Astrocyte (in vitro differentiated cells and primary cell): ENCODE results near the gene SLC25A46. TPM values are rescaled to one million over a fixed set of nuclear protein-coding genes. Genes with fewer than 3 reads are reported as not detected.

Experiments used
- DNase-seq: peaks from one replicate; pipeline ENCODE4 v3.0.0-alpha.2; 2010; ENCODE audit warnings: low read depth
- FAIRE-seq: peaks from 2 replicates; lab custom pipeline; 2011; peaks lifted over from hg19 to GRCh38; lab: Jason Lieb, UNC
- H2AFZ ChIP-seq: 2 replicates; pipeline ENCODE4 v1.6.0; 2012; ENCODE audit warnings: low read depth, low read length, inconsistent platforms
- H3K27ac ChIP-seq: 2 replicates; pipeline ENCODE4 v1.5.1; 2011; ENCODE audit warnings: low read depth, low read length, inconsistent platforms
- H3K27me3 ChIP-seq: 2 replicates; pipeline ENCODE4 v1.6.0; 2011; ENCODE audit warnings: low read length, inconsistent platforms; ENCODE audit not compliant: insufficient read depth
- H3K36me3 ChIP-seq: 2 replicates; pipeline ENCODE4 v1.5.1; 2011; ENCODE audit warnings: low read length, inconsistent platforms; ENCODE audit not compliant: insufficient read depth
- H3K4me1 ChIP-seq: 2 replicates; pipeline ENCODE4 v1.5.1; 2011; ENCODE audit warnings: low read length, inconsistent platforms; ENCODE audit not compliant: insufficient read depth
- H3K4me2 ChIP-seq: 2 replicates; pipeline ENCODE4 v1.6.0; 2012; ENCODE audit warnings: low read length, inconsistent platforms
- H3K4me3 ChIP-seq: 2 replicates; pipeline ENCODE4 v1.5.1; 2011; ENCODE audit warnings: low read depth, mild to moderate bottlenecking, low read length, inconsistent platforms; ENCODE audit not compliant: insufficient read depth
- H3K79me2 ChIP-seq: 2 replicates; pipeline ENCODE4 v1.6.0; 2012; ENCODE audit warnings: mild to moderate bottlenecking, low read length, inconsistent platforms; ENCODE audit not compliant: insufficient read depth
- H3K9ac ChIP-seq: 2 replicates; pipeline ENCODE4 v1.6.0; 2012; ENCODE audit warnings: mild to moderate bottlenecking, low read length, inconsistent platforms
- H3K9me3 ChIP-seq: 2 replicates; pipeline ENCODE4 v1.5.1; 2012; ENCODE audit warnings: low read depth, mild to moderate bottlenecking, low read length, inconsistent platforms; ENCODE audit not compliant: insufficient read depth
- H4K20me1 ChIP-seq: 2 replicates; pipeline ENCODE4 v1.6.0; 2012; ENCODE audit warnings: low read length, inconsistent platforms; ENCODE audit not compliant: insufficient read depth
- H3K27ac Mint-ChIP-seq: one replicate; pipeline ENCODE4 v1.8.0; 2021; ENCODE audit warnings: mild to moderate bottlenecking, mixed read lengths; ENCODE audit not compliant: unreplicated experiment
- H3K27me3 Mint-ChIP-seq: one replicate; pipeline ENCODE4 v1.8.0; 2021; ENCODE audit warnings: low read depth, mixed read lengths; ENCODE audit not compliant: unreplicated experiment
- H3K36me3 Mint-ChIP-seq: one replicate; pipeline ENCODE4 v1.8.0; 2021; ENCODE audit warnings: low read depth, mixed read lengths; ENCODE audit not compliant: unreplicated experiment
- H3K4me1 Mint-ChIP-seq: one replicate; pipeline ENCODE4 v1.8.0; 2021; ENCODE audit warnings: low read depth, mixed read lengths; ENCODE audit not compliant: unreplicated experiment
- H3K4me3 Mint-ChIP-seq: one replicate; pipeline ENCODE4 v1.8.0; 2021; ENCODE audit warnings: mild to moderate bottlenecking, moderate library complexity, mixed read lengths; ENCODE audit not compliant: unreplicated experiment
- H3K9me3 Mint-ChIP-seq: one replicate; pipeline ENCODE4 v1.8.0; 2021; ENCODE audit warnings: mild to moderate bottlenecking, mixed read lengths; ENCODE audit not compliant: unreplicated experiment
- CTCF ChIP-seq: IDR thresholded peaks from 2 replicates; pipeline ENCODE4 v1.5.1; 2011; ENCODE audit warnings: low read depth, mild to moderate bottlenecking, inconsistent platforms, low read length, moderate library complexity; ENCODE audit not compliant: insufficient read depth
- EZH2 ChIP-seq: IDR thresholded peaks from 2 replicates; pipeline ENCODE4 v1.6.1; 2012; ENCODE audit warnings: mild to moderate bottlenecking, low read length, inconsistent platforms; ENCODE audit not compliant: insufficient read depth
- total RNA-seq: library from RNA; stranded (reverse); gene quantifications from 2 replicates; pipeline ENCODE4 v1.2.1, GENCODE V29; 2021

SLC25A46 gene
- total RNA-seq, 1 donor from 2014 or later = 39.2 TPM

GRCh38 chr5:110760158-110760557 is 21.4 kb downstream of the SLC25A46 start:
- no peak overlapping the region for H3K4me3 ChIP-seq
- TF ChIP-seq CTCF (no peak), EZH2 (no peak)
- FAIRE-seq (no peak), DNase-seq (no peak)
- Mint-ChIP-seq H3K27me3 (no peaks in the 10 kb centered on the region), H3K36me3 (peaks cover 2% of the 10 kb centered on the region), H3K9me3 (no peaks in the 10 kb centered on the region), H3K4me3 (no peak overlapping the region), H3K4me1 (no peaks in the 10 kb centered on the region), H3K27ac (no peak overlapping the region)
- H3K9ac ChIP-seq = no peak overlapping the region
- H3K4me2 ChIP-seq = no peak overlapping the region
- no peaks in the 10 kb centered on the region for H3K9me3 ChIP-seq
- H2AFZ ChIP-seq = no peak overlapping the region
- no peaks in the 10 kb centered on the region for H3K79me2 ChIP-seq
- H3K4me1 ChIP-seq = no peaks in the 10 kb centered on the region
- H3K27me3 ChIP-seq = no peaks in the 10 kb centered on the region
- peaks cover 36% of the 10 kb centered on the region for H3K36me3 ChIP-seq
- H4K20me1 ChIP-seq = no peaks in the 10 kb centered on the region
- no peak overlapping the region for H3K27ac ChIP-seq

GRCh38 chr5:110768138-110768860 is 29.5 kb downstream of the SLC25A46 start:
- no peak overlapping the region for H3K4me3 Mint-ChIP-seq
- FAIRE-seq (no peak), DNase-seq (peak; percentile 39)
- H3K4me2 ChIP-seq = no peak overlapping the region
- H3K36me3 Mint-ChIP-seq = no peaks in the 10 kb centered on the region
- TF ChIP-seq EZH2 (no peak), CTCF (no peak)
- H4K20me1 ChIP-seq = no peaks in the 10 kb centered on the region
- no peak overlapping the region for H2AFZ ChIP-seq
- no peaks in the 10 kb centered on the region for H3K9me3 Mint-ChIP-seq
- H3K4me3 ChIP-seq = no peak overlapping the region
- H3K36me3 ChIP-seq = no peaks in the 10 kb centered on the region
- no peak overlapping the region for H3K27ac ChIP-seq
- no peak overlapping the region for H3K27ac Mint-ChIP-seq
- no peaks in the 10 kb centered on the region for H3K9me3 ChIP-seq
- H3K27me3 Mint-ChIP-seq = no peaks in the 10 kb centered on the region
- H3K9ac ChIP-seq = no peak overlapping the region
- no peaks in the 10 kb centered on the region for H3K27me3 ChIP-seq
- H3K4me1 Mint-ChIP-seq = no peaks in the 10 kb centered on the region
- H3K4me1 ChIP-seq = peaks cover 5% of the 10 kb centered on the region
- no peaks in the 10 kb centered on the region for H3K79me2 ChIP-seq

GRCh38 chr5:110769000-110769681 is 30.3 kb downstream of the SLC25A46 start:
- Mint-ChIP-seq H3K36me3 (no peaks in the 10 kb centered on the region), H3K27ac (no peak overlapping the region), H3K9me3 (no peaks in the 10 kb centered on the region), H3K27me3 (no peaks in the 10 kb centered on the region), H3K4me1 (no peaks in the 10 kb centered on the region), H3K4me3 (no peak overlapping the region)
- H3K27me3 ChIP-seq = no peaks in the 10 kb centered on the region
- H3K4me2 ChIP-seq = no peak overlapping the region
- no peaks in the 10 kb centered on the region for H3K36me3 ChIP-seq
- H3K4me3 ChIP-seq = no peak overlapping the region
- DNase-seq = peak; percentile 41
- no peak for FAIRE-seq
- no peaks in the 10 kb centered on the region for H3K9me3 ChIP-seq
- no peak overlapping the region for H3K27ac ChIP-seq
- peaks cover 5% of the 10 kb centered on the region for H3K4me1 ChIP-seq
- H3K9ac ChIP-seq = no peak overlapping the region
- TF ChIP-seq EZH2 (no peak), CTCF (no peak)
- H4K20me1 ChIP-seq = no peaks in the 10 kb centered on the region
- H3K79me2 ChIP-seq = no peaks in the 10 kb centered on the region
- H2AFZ ChIP-seq = peak overlapping the region; percentile 9
